HG03159 (cell line): ENCODE results near the gene AKAP3.
A peak's percentile ranks its signal among the peaks of the same experiment; 100 is the strongest.

Experiments
- ATAC-seq: cut with Tn5 transposase; IDR thresholded peaks from one replicate; pipeline ENCODE4 v1.9.1; 2021; ENCODE audit warnings: mild to moderate bottlenecking, moderate library complexity; ENCODE audit not compliant: unreplicated experiment

The AKAP3 gene

DNA sequence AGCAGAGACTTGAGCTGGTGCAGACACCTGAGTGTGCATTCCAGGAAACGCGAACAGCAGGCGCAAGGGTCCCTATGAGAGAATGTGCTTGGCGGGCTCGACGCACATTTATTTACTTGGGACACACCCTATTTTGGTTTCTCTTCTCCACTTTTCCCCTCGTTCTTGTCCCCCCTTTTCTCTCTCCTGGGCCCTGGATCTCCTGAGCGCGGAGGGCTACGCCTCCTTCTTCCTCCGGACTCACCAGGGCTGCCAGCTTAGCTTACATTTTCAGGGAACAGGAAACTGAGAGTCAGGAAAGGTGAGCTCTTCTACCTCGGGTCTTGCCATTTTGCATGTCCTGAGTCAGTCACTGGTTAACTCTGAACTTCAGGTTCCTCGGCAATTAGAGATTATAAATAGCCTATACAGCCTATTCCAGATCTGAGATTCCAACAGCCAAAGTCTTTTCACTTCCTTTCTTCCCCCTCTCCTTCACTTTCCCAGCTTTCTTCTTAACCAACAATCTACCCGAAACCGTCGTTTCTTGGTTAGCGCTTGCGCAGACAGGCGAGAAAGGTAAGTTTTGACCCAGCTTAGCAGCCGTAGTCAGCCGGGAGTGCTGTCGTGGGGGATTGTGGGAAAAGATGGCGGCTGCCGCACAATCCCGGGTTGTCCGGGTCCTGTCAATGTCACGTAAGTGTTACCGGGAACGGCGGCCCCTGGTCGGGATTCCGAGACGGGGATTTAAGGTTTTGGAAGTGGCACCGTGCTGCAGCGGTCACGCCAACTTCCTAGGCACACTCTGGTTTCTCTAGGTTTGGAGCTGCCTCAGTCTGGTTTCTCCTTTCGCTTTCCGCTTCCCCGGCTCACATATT, at the start of gene AKAP3, which contains the start of gene NDUFA9:
Gene AKAP3, minus strand, starts transcription at position 551 of the 857 bp plus-strand sequence. CDS start 10,855 bp downstream, outside the sequence.
Gene NDUFA9, plus strand, starts transcription at position 614 of the 857 bp plus-strand sequence. Its CDS starts 13 bp downstream, at position 627.
- peak; percentile 84 for ATAC-seq

DNA sequence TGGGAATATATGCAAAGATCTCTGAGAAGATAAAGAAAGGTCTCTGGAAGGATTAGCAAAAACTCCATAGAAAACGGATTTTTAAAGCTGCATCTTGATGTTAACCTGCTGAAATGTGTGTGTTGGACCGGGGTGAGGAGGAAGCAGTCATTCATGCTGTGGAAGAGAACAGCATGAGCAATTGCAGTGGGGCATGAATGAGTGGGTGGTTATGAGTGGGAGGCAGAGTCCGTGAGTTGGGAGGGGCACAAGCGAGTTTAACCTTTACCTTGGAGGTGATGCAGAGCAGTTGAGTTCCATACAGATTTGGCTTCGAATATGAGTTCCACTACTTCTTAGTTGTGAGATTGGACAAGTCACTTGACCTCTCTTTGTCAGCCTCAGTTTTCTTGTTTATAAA, 41.9 kb upstream of the AKAP3 start:
- ATAC-seq, result no peak

DNA sequence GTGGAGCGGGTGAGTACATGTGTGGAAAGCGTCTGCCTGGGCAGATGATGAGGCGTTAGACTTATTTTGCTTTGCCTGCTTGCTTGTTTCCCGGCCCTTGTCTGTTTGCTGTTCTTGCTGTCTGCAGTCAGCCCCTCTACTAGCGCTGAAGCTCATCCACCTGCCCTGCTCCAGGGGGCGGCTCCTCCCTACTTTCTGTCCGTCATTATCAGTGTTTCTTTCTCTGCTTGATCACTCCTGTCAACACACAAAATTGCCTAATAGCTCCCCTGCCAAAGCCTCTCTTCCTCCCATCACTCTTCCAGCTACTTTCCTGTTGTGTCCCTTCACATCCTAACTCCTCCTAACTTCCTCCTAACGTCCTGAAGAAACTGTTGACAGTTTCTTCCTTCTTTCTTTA, 36.5 kb upstream of the AKAP3 start:
- ATAC-seq, result no peak

DNA sequence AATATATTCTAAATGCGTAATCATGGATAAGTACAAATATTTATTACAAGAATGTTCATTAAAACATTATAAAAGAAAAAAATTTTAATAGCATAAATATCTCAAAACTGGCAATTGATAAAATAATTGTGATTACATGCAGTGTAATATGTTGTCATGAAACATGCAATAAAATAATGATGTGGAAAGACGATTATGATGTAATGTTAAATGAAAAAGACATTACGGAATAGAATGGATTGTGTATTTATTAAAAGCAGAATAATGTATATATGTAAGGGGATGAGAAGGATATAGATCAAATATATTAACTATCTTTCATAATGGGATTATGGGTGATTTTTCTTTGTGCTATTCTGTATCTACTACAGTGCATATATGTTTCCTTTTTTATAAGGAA, 32.9 kb upstream of the AKAP3 start:
- no peak for ATAC-seq

DNA sequence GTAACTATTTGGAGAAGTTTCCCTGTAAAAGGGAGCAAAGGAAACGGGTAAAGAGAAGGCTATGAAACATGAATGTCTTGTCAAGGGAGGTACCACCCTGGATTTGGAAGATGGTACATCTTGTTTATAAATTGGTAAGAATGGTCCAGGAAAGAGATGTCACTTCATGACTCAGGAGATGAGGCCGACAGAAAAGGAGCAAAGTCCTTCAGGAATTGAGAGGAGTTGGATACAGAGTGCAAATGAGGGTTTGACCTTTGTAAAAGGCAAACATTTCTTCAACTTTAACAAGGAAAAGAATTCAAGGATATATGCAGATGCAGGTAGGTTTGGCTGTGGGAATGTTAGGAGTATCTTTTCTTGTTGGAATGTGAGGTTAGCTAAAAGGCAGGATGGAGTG, 30.9 kb upstream of the AKAP3 start:
- ATAC-seq, result no peak

DNA sequence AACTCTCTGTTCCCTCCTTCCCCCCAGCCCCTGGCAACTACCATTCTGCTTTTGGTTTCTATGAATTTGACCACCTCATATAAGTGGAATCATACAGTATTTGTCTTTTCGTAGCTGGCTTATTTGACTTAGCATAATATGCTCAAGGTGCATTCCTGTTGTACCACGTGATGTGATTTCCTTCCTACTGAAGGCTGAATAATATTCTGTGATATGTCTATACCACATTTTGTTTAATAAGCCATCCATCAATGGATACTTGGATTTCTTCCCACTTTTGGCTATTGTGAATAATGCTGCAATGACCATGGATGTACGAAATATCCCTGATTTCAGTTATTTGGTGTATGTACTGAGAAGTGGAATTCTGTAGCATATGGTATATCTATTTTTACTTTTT, 16.4 kb upstream of the AKAP3 start:
- ATAC-seq, result no peak

DNA sequence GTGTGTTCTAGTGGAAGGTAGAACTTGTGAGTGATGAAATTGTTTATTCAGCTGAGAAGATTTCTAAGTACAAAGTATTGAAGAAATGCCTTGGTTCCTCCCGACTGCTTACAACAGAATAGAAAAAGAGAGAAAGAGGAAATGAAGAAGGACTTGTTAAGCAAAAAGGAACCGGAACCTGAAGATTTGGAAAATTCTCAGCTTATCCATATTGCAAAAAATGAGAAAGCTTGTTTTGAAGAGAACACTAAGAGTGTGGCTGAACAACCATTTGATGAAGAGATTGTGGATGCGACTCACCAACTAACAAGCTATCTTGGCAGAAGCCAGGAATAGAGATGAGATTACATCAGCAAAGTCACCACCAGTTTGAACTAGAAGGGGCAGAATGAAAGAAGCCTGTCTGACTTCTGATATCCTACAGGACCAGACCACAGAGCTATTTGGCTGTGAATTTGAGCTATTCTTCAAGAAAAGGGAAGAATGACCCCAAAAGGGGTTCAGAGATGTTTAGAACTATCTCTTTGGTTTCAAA, 15.2 kb upstream of the AKAP3 start:
- ATAC-seq, result no peak

DNA sequence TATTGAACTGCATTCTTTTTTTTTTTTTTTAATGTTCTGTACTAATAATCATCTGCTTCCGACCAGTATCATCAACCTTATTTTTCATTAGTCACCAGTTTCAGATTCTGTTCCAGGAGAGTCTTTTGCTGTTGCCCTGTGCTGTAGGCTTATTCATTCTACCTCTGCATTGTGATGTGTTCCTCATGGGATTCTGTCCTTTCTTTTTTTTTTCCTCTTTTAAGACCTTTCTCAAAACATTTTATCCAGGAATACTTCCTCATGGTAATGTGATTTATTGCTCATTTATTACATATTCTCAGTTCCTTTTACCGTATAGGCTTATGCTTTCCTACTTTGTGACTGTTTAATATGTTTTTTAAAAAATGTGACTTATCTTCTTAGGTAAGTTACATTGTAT, 4.8 kb upstream of the AKAP3 start:
- ATAC-seq, result no peak

DNA sequence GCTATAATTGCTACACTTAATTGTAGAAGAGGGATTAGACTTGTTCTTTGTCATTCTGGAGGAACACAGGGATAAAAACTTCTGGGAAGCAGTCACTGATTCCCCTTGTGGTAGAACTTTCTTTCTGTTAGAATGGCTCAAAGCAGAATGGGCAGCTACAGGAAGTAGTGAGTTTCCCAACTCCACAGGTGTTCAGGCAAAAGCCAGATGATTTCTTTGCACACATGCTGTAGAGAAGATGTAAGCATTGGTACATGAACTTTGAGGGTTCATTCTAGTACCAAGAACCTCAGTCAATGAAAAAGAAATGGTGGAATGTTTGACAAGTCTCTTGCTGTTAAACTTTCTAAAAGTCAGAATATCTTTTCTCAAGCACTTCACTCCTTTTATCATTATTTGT, 4.4 kb upstream of the AKAP3 start:
- ATAC-seq, result no peak

DNA sequence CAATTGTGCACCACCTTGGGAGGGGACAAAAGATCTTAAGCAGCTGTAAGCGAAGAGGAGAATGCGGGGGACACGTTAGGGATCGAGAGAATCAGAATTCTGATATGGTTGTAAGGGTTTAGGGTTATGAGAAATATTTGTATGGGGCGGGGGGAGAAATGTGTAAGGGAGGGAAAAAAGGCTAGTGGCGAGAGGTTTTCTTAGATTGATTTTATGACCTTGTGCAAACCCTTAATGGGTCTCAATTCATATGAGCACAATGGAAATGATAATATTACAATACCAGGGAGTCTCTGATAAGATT, 459 bp upstream of the AKAP3 start:
- no peak for ATAC-seq

DNA sequence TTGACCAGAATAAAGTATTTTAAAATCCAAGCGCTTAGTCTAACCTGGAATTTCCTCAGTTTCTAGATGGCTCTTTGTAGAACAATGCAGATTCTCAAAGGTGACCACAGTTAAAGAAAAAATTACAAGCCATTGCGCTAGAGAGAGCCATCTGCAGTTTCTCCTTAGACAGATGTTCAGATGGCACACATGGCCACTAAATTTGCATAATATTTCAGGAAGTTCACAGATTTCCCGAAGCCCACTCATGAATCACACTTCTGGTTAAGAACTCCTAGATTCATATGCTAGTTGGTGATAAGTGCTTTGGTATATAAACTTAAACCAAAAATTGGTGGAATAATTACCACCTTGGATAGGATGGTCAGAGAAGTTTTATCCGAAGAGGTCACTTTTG, 749 bp downstream of the AKAP3 start:
- no peak for ATAC-seq

DNA sequence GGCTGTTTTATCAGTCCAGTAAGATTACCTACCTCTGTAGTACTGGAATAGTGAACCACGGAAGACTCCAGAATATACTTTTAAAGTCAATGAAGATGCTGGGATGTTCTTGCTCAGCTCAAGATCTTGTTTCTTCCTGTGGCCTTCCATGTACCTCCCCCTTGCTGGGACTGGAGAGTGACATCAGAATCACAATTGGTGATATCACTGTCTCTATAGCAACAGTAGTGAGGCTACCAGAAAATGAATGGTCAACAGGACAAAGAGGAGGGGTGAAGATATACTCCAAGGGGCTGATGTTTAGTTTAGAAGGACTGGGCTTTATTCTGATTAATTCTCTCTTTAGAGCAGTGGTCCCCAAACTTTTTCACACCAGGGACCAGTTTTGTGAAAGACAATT, 3.8 kb downstream of the AKAP3 start:
- no peak for ATAC-seq

DNA sequence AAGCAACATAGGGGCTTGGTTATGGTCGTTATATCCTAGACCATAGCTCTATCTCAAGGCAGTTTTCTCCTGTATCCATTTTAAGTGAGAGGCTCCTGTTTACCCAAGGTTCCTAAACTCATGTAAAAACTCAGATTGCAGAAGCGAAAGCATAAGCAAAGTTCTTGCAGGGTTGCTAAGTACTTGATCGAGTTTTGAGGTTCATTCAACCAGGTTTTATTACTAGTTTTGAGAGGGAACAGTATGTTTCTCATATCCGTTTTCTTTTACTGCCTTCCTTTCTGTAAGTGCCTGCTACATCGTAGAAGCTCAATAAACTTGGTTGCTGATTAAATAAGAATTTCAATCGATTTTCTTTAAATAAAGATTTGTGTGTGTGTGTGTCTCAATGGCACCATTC, 5.1 kb downstream of the AKAP3 start:
- ATAC-seq, result no peak

DNA sequence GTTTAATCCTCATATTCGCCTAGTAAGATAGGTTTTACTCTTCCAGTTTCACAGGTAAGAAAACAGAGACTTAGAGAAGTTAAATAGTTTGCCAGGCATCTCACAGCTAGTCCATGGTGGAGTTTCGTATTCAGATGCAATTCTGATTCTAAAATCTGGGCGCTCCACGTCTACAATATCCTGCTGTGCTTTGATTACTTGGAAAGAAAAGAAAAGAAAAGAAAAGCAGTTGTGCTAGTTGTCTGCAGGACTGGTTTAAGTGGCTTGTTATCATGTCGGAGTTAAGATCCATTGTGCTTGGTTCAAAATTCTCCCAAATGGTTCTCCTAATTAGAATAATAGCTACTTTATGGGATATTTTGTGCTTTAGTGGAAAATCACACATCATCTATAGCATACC, 18.6 kb downstream of the AKAP3 start:
- no peak for ATAC-seq

DNA sequence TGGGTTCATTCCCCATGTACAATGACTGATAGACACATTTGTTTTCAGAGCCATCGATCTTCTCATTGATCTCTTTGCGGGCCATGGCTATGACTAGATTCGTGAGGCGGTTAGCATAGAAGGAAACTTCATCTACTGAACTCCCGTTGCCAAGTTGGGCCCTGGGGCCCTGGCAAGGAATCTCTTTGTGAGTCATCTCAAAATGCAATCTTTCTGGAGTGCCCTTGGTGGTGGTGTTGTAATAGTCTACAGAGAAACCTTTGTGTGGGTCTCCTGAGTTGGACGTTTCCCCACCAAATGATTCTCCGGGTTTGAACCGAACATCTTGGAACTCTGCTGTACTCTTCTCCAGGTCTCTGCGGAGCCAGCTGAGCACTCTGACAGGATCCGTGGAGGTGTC, 20.4 kb downstream of the AKAP3 start:
- no peak for ATAC-seq

DNA sequence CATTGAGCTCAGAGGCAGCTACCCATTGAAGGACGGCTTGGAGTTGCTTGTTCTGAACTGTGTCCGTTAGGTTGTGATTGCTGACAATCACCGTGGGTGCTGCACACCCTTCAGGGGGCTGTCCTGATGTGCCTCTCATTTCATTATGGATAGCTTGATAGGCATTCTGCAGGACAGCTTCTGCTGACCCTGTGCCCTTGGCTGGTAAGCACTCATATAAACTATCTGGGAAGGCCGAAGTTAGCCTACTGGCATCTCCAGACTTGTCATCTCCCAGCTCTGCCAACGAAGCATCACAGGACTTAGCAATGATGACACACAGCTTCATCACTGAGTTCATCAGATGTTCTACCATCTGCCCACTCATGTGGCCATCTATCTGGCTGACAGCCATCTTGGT, 22.3 kb downstream of the AKAP3 start:
- ATAC-seq, result no peak

DNA sequence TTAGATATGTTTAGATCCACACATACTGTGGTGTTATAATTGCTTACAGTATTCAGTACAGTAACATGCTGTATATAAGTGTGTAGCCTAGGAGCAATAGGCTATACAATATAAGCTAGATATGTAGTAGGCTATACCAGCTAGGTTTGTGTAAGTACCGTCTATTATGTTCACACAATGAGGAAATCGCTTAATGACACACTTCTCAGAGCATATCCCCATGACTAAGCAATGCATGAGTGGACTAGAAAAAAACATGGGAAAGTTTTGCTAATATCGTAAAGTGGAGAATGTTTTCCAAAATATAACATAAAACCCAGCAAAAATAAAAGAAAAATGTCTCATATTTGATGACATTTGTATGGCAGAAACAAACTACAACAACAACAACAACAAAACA, 27.3 kb downstream of the AKAP3 start:
- ATAC-seq, result no peak

DNA sequence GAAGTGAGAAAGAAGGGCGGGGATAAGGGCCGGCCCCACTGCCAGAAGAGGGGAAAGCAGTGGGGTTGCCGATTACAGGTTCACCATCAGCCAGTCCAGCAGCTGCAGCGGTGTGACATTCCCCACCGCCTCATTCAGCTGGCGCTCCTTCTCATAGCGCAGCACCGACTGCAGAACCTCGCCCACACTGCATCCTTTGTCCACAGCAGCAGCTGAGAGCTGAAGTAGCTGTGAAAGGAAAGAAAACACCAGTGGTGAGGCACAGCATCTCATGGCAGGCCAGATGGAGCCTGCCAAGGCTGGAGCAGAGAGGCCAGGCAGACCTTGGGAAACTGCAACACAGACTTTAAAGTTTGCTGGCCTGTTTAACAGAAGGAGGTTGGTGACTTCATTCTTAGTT, 33.2 kb downstream of the AKAP3 start:
- ATAC-seq, result no peak

DNA sequence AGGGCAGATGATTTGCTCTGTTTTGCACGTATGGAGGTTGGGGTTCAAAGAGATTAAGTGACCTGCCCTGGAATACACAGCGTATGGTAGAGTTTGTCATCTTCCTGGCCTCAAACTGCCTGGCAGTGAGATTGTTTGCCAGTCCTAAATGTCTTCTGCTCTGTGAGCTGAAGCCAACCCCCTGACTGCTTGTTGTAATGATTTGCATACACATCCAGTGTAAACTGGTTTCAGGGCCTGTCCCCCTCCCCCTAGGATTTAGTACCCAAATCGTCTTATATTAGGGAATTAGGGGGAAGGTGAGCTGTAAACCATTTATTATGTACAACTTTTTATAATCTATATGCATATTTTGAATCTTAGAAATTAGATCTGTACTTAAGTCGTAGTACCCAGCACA, 38.4 kb downstream of the AKAP3 start:
- no peak for ATAC-seq

DNA sequence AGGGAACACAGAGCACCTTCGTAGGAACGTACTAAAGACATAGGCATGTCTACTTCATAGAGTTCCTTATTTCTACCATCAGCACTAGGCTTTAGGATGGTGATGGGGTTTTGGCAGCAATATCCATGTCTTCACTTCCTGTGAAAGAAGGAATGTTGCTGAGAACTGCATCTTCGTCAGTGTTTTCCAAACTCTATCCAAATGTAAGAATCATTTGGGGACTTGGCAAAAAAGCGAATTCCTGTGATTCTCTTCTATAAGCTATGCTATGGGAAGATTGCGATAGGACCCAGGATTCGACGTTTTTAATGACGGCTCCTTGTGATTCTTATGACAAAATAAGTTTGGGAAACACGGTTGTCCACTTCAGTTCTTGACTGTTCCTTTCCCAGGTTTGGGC, 39.8 kb downstream of the AKAP3 start:
- no peak for ATAC-seq

DNA sequence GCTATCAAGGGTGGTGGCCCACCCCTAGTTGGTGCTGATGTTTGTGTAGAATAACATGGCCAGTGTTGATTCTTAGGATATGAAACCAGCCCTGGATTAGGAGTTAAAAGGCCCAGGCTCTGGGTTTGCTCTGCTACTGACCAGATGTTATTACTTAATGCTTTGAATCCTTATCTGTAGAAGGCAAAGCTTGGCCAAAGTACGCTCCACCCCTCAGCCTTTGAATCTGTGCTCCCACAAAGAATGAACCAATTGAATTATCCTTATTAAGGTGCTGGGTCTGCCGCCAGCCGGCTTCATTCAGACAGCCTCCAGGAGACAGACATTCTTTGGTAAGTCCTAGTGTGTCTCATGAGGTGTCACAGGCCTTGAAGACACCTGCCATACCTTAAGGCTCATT, 41.8 kb downstream of the AKAP3 start:
- ATAC-seq, result no peak

DNA sequence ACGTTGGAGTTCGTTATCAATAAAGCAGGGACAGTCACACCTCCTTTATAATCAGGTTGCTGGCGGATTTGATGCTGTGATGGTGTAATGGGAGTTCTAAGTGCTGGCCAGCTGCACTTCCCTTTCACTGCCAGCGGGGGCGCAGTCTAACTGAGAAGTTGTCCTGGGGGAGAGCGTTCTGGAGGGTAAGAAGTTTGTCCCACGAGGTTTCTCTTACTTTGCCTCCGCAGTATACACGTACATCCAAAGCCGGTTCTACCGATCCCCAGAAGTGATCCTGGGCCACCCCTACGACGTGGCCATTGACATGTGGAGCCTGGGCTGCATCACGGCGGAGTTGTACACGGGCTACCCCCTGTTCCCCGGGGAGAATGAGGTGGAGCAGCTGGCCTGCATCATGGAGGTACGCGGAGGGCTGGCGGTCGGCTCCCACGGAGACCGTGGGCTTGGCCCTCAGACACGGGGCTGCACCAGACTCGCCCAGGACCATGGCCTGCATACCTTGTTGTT, 44.1 kb downstream of the AKAP3 start:
- peak; percentile 93 for ATAC-seq

DNA sequence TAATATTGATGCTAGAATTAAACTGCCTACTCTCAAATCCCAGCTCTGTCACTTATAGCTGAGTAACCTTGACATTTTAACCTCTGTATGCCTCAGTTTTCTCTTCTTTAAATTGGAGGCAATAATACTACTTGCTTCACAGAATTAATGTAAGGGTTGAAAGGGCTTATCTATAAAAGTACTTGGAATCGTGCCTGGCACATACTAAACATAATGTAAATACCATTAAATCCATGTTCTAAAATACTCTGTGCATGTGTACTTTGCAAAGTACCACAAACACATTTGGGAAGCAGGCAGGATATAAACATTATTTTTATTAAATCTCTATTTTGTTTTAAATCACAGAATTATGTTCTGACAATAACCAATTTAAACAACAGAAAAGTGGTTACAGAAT, 44.9 kb downstream of the AKAP3 start:
- no peak for ATAC-seq
